ENCODE measurements around the gene RASA3.
"Not testable (repeated sequence)": the region's sequence is repeated elsewhere in the genome, so short reads cannot be mapped to it uniquely, and the experiment has no call there.

The RASA3 gene

GRCh38 chr13:114158869-114159666 lies 26.6 kb upstream of the RASA3 start:
- DNase-seq; in situ Hi-C loops (cut with MboI; ENCODE audit: low pct_unique_long_range_greater_than_20kb, low sequenced_read_pairs): not testable (repeated sequence)

- DNase-seq: no peak
- in situ Hi-C loops (cut with MboI; ENCODE audit: low pct_unique_long_range_greater_than_20kb, low sequenced_read_pairs): no loop called here
These were observed 25.6 kb upstream of the RASA3 start for GRCh38 chr13:114157869-114158495.

- in situ Hi-C loops (cut with MboI; ENCODE audit: low pct_unique_long_range_greater_than_20kb, low sequenced_read_pairs): no loop called here
- DNase-seq: no peak
These were observed 23.8 kb upstream of the RASA3 start for GRCh38 chr13:114155926-114156883.

- in situ Hi-C loops (cut with MboI; ENCODE audit: low pct_unique_long_range_greater_than_20kb, low sequenced_read_pairs): no loop called here
- no peak for DNase-seq
These were observed 22.9 kb upstream of the RASA3 start for GRCh38 chr13:114155320-114155719.

GRCh38 chr13:114154476-114154875 lies 22.1 kb upstream of the RASA3 start:
- in situ Hi-C loops (cut with MboI; ENCODE audit: low pct_unique_long_range_greater_than_20kb, low sequenced_read_pairs): no loop called here
- no peak for DNase-seq

- DNase-seq: no peak
- in situ Hi-C loops (cut with MboI; ENCODE audit: low pct_unique_long_range_greater_than_20kb, low sequenced_read_pairs): no loop called here
These were observed 21.2 kb upstream of the RASA3 start for GRCh38 chr13:114153485-114154080.

- in situ Hi-C loops (cut with MboI; ENCODE audit: low pct_unique_long_range_greater_than_20kb, low sequenced_read_pairs): no loop called here
- DNase-seq: no peak
These were observed 20.5 kb upstream of the RASA3 start for GRCh38 chr13:114152831-114153371.

- no peak for DNase-seq
- in situ Hi-C loops (cut with MboI; ENCODE audit: low pct_unique_long_range_greater_than_20kb, low sequenced_read_pairs): no loop called here
These were observed 19.8 kb upstream of the RASA3 start for GRCh38 chr13:114152285-114152645.

- in situ Hi-C loops (cut with MboI; ENCODE audit: low pct_unique_long_range_greater_than_20kb, low sequenced_read_pairs): no loop called here
- DNase-seq: no peak
These were observed 19.3 kb upstream of the RASA3 start for GRCh38 chr13:114151565-114152284.

GRCh38 chr13:114151031-114151430 lies 18.6 kb upstream of the RASA3 start:
- DNase-seq: no peak
- in situ Hi-C loops (cut with MboI; ENCODE audit: low pct_unique_long_range_greater_than_20kb, low sequenced_read_pairs): no loop called here

- in situ Hi-C loops (cut with MboI; ENCODE audit: low pct_unique_long_range_greater_than_20kb, low sequenced_read_pairs): no loop called here
- no peak for DNase-seq
These were observed 17.6 kb upstream of the RASA3 start for GRCh38 chr13:114149774-114150740.

- DNase-seq; in situ Hi-C loops (cut with MboI; ENCODE audit: low pct_unique_long_range_greater_than_20kb, low sequenced_read_pairs): not testable (repeated sequence)
These were observed 16.5 kb upstream of the RASA3 start for GRCh38 chr13:114148886-114149285.

- peak; percentile 54 for DNase-seq
- in situ Hi-C loops (cut with MboI; ENCODE audit: low pct_unique_long_range_greater_than_20kb, low sequenced_read_pairs): no loop called here
These were observed 16.1 kb upstream of the RASA3 start for GRCh38 chr13:114148521-114148855.

GRCh38 chr13:114147803-114148520 lies 15.5 kb upstream of the RASA3 start:
- DNase-seq: no peak
- in situ Hi-C loops (cut with MboI; ENCODE audit: low pct_unique_long_range_greater_than_20kb, low sequenced_read_pairs): no loop called here

GRCh38 chr13:114146629-114147028 lies 14.2 kb upstream of the RASA3 start:
- no peak for DNase-seq
- in situ Hi-C loops (cut with MboI; ENCODE audit: low pct_unique_long_range_greater_than_20kb, low sequenced_read_pairs): no loop called here

GRCh38 chr13:114146173-114146572 lies 13.8 kb upstream of the RASA3 start:
- in situ Hi-C loops (cut with MboI; ENCODE audit: low pct_unique_long_range_greater_than_20kb, low sequenced_read_pairs): no loop called here
- no peak for DNase-seq

GRCh38 chr13:114145722-114146121 lies 13.3 kb upstream of the RASA3 start:
- DNase-seq: no peak
- in situ Hi-C loops (cut with MboI; ENCODE audit: low pct_unique_long_range_greater_than_20kb, low sequenced_read_pairs): no loop called here
